OCI-LY7 (cell line): ENCODE results near the gene RGMB. TPM values are rescaled to one million over a fixed set of nuclear protein-coding genes. Genes with fewer than 3 reads are reported as not detected.

Experiments used
- BruUV-seq: library from RNA; stranded (reverse); fragments of 400-500 nt; replicated peaks from 2 replicates; lab custom pipeline; 2021; lab: Mats Ljungman, UMichigan
- CTCF ChIA-PET: fragments of 300-600 bp; sonication (Branson Sonifier 250); formaldehyde crosslinking; loops from one replicate; lab custom pipeline; 2022; ENCODE audit warnings: antibody characterized with exemption; ENCODE audit not compliant: unreplicated experiment; lab: Charles Lee
- POLR2A ChIA-PET: fragments of 300-600 bp; sonication (Branson Sonifier 250); formaldehyde crosslinking; loops from one replicate; lab custom pipeline; 2022; ENCODE audit warnings: antibody characterized with exemption; lab: Charles Lee
- DNase-seq: peaks from one replicate; pipeline ENCODE4 v3.0.0-alpha.2; 2015; ENCODE audit warnings: low spot score
- H2AFZ ChIP-seq: fragments of 200-600 bp; sonication (generic), shearing (Covaris generic); 2 replicates; pipeline ENCODE4 v1.6.1; 2014; ENCODE audit warnings: mild to moderate bottlenecking, antibody characterized with exemption, low read length, moderate library complexity
- H3K27ac ChIP-seq: fragments of 200-600 bp; sonication (generic); 2 replicates; pipeline ENCODE4 v1.5.1; 2014; ENCODE audit warnings: mixed run types, low read depth, mild to moderate bottlenecking, moderate library complexity, low read length, inconsistent platforms; ENCODE audit not compliant: poor library complexity, severe bottlenecking
- H3K36me3 ChIP-seq: fragments of 200-600 bp; sonication (generic); 2 replicates; pipeline ENCODE4 v1.6.1; 2014; ENCODE audit warnings: mild to moderate bottlenecking, antibody characterized with exemption, low read length, moderate library complexity, mixed read lengths; ENCODE audit not compliant: insufficient read depth
- H3K4me1 ChIP-seq: fragments of 200-600 bp; sonication (generic); 2 replicates; pipeline ENCODE4 v1.5.1; 2014; ENCODE audit warnings: mild to moderate bottlenecking, low read length; ENCODE audit not compliant: insufficient read depth, poor library complexity, severe bottlenecking
- H3K4me2 ChIP-seq: fragments of 200-600 bp; sonication (generic); 2 replicates; pipeline ENCODE4 v1.6.1; 2014; ENCODE audit warnings: mild to moderate bottlenecking, low read length
- H3K4me3 ChIP-seq: fragments of 200-600 bp; sonication (generic); 2 replicates; pipeline ENCODE4 v1.5.1; 2014; ENCODE audit warnings: mild to moderate bottlenecking, low read depth, low read length; ENCODE audit not compliant: poor library complexity, severe bottlenecking
- H3K79me2 ChIP-seq: fragments of 200-600 bp; sonication (generic); 2 replicates; pipeline ENCODE4 v1.6.1; 2016; ENCODE audit warnings: low read depth, mild to moderate bottlenecking, low read length, moderate library complexity, mixed read lengths; ENCODE audit not compliant: insufficient read depth
- H3K9me2 ChIP-seq: fragments of 200-600 bp; sonication (generic); 2 replicates; pipeline ENCODE4 v1.6.1; 2016; ENCODE audit warnings: mild to moderate bottlenecking, low read length, mixed read lengths; ENCODE audit not compliant: insufficient read depth
- H3K9me3 ChIP-seq: fragments of 200-600 bp; sonication (generic); 2 replicates; pipeline ENCODE4 v1.6.1; 2014; ENCODE audit warnings: mild to moderate bottlenecking, mixed run types, low read length, mixed read lengths
- H4K20me1 ChIP-seq: fragments of 200-600 bp; sonication (generic); 2 replicates; pipeline ENCODE4 v1.6.1; 2014; ENCODE audit warnings: mild to moderate bottlenecking, antibody characterized with exemption, low read length, moderate library complexity, mixed read lengths; ENCODE audit not compliant: insufficient read depth
- EZH2phosphoT487 ChIP-seq: fragments of 200-600 bp; sonication (generic); IDR thresholded peaks from 2 replicates; pipeline ENCODE4 v1.6.1; 2018; ENCODE audit warnings: low read depth, borderline replicate concordance, mild to moderate bottlenecking, mixed run types, antibody characterized with exemption, low read length, moderate library complexity, mixed read lengths
- intact Hi-C: fragments of 100-400 bp; cut with micrococcal nuclease; formaldehyde crosslinking; loops from one replicate; pipeline ENCODE4 v1.10.0; 2022; ENCODE audit not compliant: unreplicated experiment
- total RNA-seq, 2 experiments: library from RNA; depleted of rRNA in 1 of 2; stranded (reverse); fragments of >200 nt in 1 of 2; shearing (Covaris generic) in 1 of 2; gene quantifications; 2 replicates each; pipeline ENCODE4 v1.2.3, GENCODE V29; 2014 to 2022
- TF ChIP-seq, protein P1 (sequence below): fragments of 200-600 bp; sonication (generic); conservative IDR thresholded peaks from 2 replicates; pipeline ENCODE4 v1.5.1; 2014; ENCODE audit warnings: mild to moderate bottlenecking, antibody characterized with exemption, low read length, moderate library complexity, mixed read lengths

Gene RGMB
- total RNA-seq, 2 experiments from 2014 or later = 9.2 to 11.2 TPM

DNA sequence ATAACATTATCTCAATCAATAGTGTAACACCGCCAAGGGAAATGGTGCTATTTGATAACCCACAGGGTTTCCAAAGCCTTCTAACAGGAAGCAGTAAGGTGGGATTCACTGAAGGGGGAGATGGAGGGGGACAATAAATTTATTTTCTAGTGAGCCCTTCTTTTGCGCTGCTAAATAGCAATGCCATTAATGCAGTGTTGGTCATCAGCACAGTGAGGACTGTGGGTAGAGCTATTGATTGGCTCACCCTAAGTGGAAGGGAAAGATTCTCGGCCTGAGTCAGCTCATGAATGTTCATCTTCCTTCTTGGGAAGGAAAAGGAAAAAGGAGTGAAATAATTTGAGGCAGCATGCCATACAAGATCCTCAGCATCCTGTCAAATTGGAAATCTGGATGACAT lies 25.4 kb downstream of the RGMB start:
- Histone ChIP-seq H3K27ac (no peak overlapping the region), H3K79me2 (no peaks in the 10 kb centered on the region), H3K9me3 (no peaks in the 10 kb centered on the region), H2AFZ (no peak overlapping the region), H3K9me2 (no peaks in the 10 kb centered on the region), H4K20me1 (no peaks in the 10 kb centered on the region), H3K4me2 (no peak overlapping the region), H3K4me3 (no peak overlapping the region), H3K36me3 (no peaks in the 10 kb centered on the region), H3K4me1 (no peaks in the 10 kb centered on the region)
- DNase-seq = no peak
- intact Hi-C loops = no loop called here
- no TSS peak for BruUV-seq
- ChIA-PET POLR2A (no interaction called here), CTCF (no interaction called here)
- TF ChIP-seq EZH2phosphoT487 = no peak
- TF ChIP-seq, protein P1, sequence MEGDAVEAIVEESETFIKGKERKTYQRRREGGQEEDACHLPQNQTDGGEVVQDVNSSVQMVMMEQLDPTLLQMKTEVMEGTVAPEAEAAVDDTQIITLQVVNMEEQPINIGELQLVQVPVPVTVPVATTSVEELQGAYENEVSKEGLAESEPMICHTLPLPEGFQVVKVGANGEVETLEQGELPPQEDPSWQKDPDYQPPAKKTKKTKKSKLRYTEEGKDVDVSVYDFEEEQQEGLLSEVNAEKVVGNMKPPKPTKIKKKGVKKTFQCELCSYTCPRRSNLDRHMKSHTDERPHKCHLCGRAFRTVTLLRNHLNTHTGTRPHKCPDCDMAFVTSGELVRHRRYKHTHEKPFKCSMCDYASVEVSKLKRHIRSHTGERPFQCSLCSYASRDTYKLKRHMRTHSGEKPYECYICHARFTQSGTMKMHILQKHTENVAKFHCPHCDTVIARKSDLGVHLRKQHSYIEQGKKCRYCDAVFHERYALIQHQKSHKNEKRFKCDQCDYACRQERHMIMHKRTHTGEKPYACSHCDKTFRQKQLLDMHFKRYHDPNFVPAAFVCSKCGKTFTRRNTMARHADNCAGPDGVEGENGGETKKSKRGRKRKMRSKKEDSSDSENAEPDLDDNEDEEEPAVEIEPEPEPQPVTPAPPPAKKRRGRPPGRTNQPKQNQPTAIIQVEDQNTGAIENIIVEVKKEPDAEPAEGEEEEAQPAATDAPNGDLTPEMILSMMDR = no peak

DNA sequence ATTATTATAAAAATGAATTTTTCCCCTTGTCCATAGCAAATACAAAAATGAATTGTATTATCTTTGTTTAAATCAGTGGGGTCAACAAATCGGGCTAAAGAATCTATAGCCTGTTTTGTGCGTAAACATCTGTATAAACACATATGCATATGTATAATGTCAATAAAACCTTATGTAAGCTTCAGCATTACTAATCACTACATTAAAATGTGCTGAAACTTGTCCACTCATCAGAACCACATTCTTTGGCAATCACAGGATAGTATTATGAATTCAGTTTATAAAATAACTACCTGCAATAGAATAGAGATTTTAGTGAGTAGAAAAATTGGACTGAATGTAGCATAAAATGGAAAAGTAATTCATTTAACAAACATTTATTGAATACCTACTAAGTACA lies 30.6 kb downstream of the RGMB start:
- Histone ChIP-seq H3K9me3 (peaks cover 11% of the 10 kb centered on the region), H3K9me2 (no peaks in the 10 kb centered on the region), H2AFZ (no peak overlapping the region), H3K36me3 (no peaks in the 10 kb centered on the region), H3K4me1 (no peaks in the 10 kb centered on the region), H3K4me3 (no peak overlapping the region), H3K79me2 (no peaks in the 10 kb centered on the region), H3K27ac (no peak overlapping the region), H4K20me1 (no peaks in the 10 kb centered on the region), H3K4me2 (no peak overlapping the region)
- CTCF ChIA-PET = no interaction called here
- intact Hi-C loops = no loop called here
- POLR2A ChIA-PET = no interaction called here
- BruUV-seq = no TSS peak
- DNase-seq = no peak
- no peak for TF ChIP-seq EZH2phosphoT487
- TF ChIP-seq, protein P1 = no peak

DNA sequence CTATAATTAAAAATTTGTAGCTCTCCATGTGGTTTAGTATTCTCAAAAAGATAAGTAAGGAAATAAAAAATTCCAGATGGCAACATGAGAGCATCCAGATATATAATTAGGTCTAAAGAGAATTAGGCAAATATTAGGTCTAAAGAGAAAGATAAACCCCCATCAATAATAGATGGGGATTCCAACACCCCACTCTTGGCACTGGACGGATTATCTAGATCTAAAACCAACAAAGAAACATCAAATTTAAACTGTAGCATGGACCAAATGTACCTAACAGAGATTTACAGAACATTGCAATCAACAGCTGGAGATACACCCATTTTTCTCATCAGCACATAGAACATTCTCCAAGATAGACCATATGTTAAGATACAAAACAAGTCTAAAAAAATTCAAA lies 31.6 kb downstream of the RGMB start:
- intact Hi-C loops = no loop called here
- H3K4me3 ChIP-seq = no peak overlapping the region
- H3K4me1 ChIP-seq = no peaks in the 10 kb centered on the region
- no peak for TF ChIP-seq EZH2phosphoT487
- TF ChIP-seq, protein P1 = no peak
- CTCF ChIA-PET = no interaction called here
- no peaks in the 10 kb centered on the region for H4K20me1 ChIP-seq
- no peak overlapping the region for H2AFZ ChIP-seq
- no peak for DNase-seq
- H3K4me2 ChIP-seq = no peak overlapping the region
- peaks cover 11% of the 10 kb centered on the region for H3K9me3 ChIP-seq
- no peaks in the 10 kb centered on the region for H3K79me2 ChIP-seq
- H3K27ac ChIP-seq = no peak overlapping the region
- H3K36me3 ChIP-seq = no peaks in the 10 kb centered on the region
- no peaks in the 10 kb centered on the region for H3K9me2 ChIP-seq
- POLR2A ChIA-PET = no interaction called here
- BruUV-seq = no TSS peak
